RKO (cell line): ENCODE results near the gene SERPINF2.
"Not testable (repeated sequence)": the region's sequence is repeated elsewhere in the genome, so short reads cannot be mapped to it uniquely, and the experiment has no call there.

Experiments used
- DNase-seq: peaks from one replicate; pipeline ENCODE4 v3.0.0-alpha.2; 2016; ENCODE audit warnings: low spot score

Gene SERPINF2

GRCh38 chr17:1742371-1743087 is at the start of gene SERPINF2:
TSS of gene SERPINF2 (plus strand) at chr17:1742871. CDS start at chr17:1744996, 2,125 bp downstream.
- DNase-seq, result no peak

GRCh38 chr17:1693339-1693738 is 49.3 kb upstream of the SERPINF2 start:
- peak; percentile 41 for DNase-seq

- no peak for DNase-seq
Observed at GRCh38 chr17:1695365-1695764, 47.3 kb upstream of the SERPINF2 start.

GRCh38 chr17:1697681-1698080 is 45.0 kb upstream of the SERPINF2 start:
- no peak for DNase-seq

GRCh38 chr17:1699891-1700290 is 42.8 kb upstream of the SERPINF2 start:
- DNase-seq, result not testable (repeated sequence)

GRCh38 chr17:1703063-1703462 is 39.6 kb upstream of the SERPINF2 start:
- DNase-seq, result no peak

- DNase-seq, result no peak
Observed at GRCh38 chr17:1705004-1705403, 37.7 kb upstream of the SERPINF2 start.

GRCh38 chr17:1707107-1707506 is 35.6 kb upstream of the SERPINF2 start:
- DNase-seq, result no peak

- not testable (repeated sequence) for DNase-seq
Observed at GRCh38 chr17:1708791-1709346, 33.8 kb upstream of the SERPINF2 start.

GRCh38 chr17:1709403-1709951 is 33.2 kb upstream of the SERPINF2 start:
- no peak for DNase-seq

GRCh38 chr17:1709971-1710806 is 32.5 kb upstream of the SERPINF2 start, which contains the start of gene TLCD2:
TSS of gene TLCD2 (minus strand) at chr17:1710377. CDS start at chr17:1710242, 135 bp downstream.
- DNase-seq, result peak; percentile 73

- DNase-seq, result no peak
Observed at GRCh38 chr17:1710807-1711553, 31.7 kb upstream of the SERPINF2 start.

GRCh38 chr17:1711804-1712203 is 30.9 kb upstream of the SERPINF2 start:
- DNase-seq, result no peak

GRCh38 chr17:1712271-1712670 is 30.4 kb upstream of the SERPINF2 start:
- no peak for DNase-seq

- no peak for DNase-seq
Observed at GRCh38 chr17:1713160-1713877, 29.4 kb upstream of the SERPINF2 start.

GRCh38 chr17:1713878-1714426 is 28.7 kb upstream of the SERPINF2 start:
- peak; percentile 78 for DNase-seq

GRCh38 chr17:1714427-1714979 is 28.2 kb upstream of the SERPINF2 start:
- peak; percentile 95 for DNase-seq

GRCh38 chr17:1714980-1715802 is 27.5 kb upstream of the SERPINF2 start:
- peak; percentile 92 for DNase-seq

- no peak for DNase-seq
Observed at GRCh38 chr17:1715803-1716075, 26.9 kb upstream of the SERPINF2 start.
